ENCODE measurements around the gene NLRP7. TPM values are rescaled to one million over a fixed set of nuclear protein-coding genes. Genes with fewer than 3 reads are reported as not detected.
"Not testable (repeated sequence)": the region's sequence is repeated elsewhere in the genome, so short reads cannot be mapped to it uniquely, and the experiment has no call there.

The NLRP7 gene
- total and polyA plus RNA-seq, 3 donors from 2014 or later: 9.0 to 14.5 (median 11.7) TPM

DNA sequence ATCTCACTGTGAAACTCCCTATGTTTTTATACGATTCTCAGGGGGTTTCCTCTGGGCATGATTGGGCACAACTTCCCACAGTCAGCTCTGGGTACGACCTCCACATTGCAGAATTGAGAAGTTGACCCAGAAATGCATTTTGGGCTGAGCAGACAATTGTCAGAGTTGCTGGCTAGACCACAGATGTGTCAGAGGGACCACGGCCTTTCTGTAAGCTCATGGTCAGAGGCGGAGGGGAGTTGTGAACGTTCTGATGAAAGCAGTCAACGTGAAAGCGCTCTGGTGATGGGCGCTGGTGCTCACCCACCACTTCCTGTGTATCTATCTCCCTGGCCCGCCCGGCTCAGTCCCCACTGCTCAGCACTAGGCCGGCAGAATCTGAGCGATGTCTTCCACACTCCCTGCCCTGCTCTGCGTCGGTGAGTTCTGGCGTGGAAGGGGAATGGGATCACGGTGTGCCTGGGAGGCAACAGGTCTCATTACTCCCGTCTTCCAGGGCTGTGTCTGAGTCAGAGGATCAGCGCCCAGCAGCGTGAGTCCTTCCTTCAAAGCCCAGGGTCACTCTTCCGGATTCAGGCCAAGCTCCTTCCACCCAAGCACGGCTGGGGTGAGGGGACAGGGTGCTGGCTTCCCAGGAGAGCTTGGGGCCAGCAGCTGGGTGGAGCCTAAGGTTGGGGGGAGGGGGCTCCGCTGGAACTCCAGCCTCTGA, 41.4 kb downstream of the NLRP7 start, which contains the start of gene NCR1:
TSS of gene NCR1 (plus strand) at position 346 of the 709 bp plus-strand sequence. CDS start at position 386, 40 bp downstream.
- intact Hi-C loops (cut with DNase I; ENCODE audit: low total_unique reads): no loop called here
- no peak for DNase-seq
- Histone ChIP-seq H3K9me3 (no peaks in the 10 kb centered on the region), H3K4me3 (no peak within 1 kb of the TSS), H3K27me3 (no peaks in the 10 kb centered on the region), H3K4me1 (no peaks in the 10 kb centered on the region), H3K27ac (no peak within 1 kb of the TSS), H3K36me3 (ENCODE audit: low read depth, missing control alignments) (no peaks in the 10 kb centered on the region)
- 34 to 35% methylated on average over 19 to 22 of the region's 22 CpGs for WGBS, 2 donors
- TF ChIP-seq POLR2A (IDR thresholded peaks at IDR 0.05): no peak
- no peak for TF ChIP-seq CTCF (IDR thresholded peaks at IDR 0.05)

DNA sequence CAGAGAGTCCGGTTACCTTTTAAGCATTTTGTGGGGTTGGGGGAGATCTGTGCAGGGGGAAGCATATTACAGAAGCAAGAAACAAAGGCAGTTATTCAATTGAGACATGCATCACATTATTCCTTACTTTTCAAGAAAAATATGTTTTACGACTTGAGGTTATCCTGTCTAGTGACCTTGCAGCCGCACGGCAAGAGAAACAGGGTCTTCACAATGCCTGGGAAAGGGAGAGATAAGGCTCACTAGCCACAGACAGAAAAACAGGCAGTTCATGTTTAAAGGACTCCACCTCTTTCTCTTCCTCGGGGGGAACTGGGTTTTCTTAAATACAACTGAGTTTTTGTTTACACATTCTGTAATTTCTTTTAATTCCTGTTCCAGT, 41.9 kb downstream of the NLRP7 start:
- 35 to 38% methylated on average over 5 of the region's 5 CpGs for WGBS, 2 donors
- H3K27ac ChIP-seq: no peak overlapping the region
- H3K4me3 ChIP-seq: no peak overlapping the region
- no peaks in the 10 kb centered on the region for H3K27me3 ChIP-seq
- H3K36me3 ChIP-seq (ENCODE audit: low read depth, missing control alignments): no peaks in the 10 kb centered on the region
- H3K4me1 ChIP-seq: no peaks in the 10 kb centered on the region
- intact Hi-C loops (cut with DNase I; ENCODE audit: low total_unique reads): no loop called here
- TF ChIP-seq CTCF (IDR thresholded peaks at IDR 0.05): no peak
- no peak for TF ChIP-seq POLR2A (IDR thresholded peaks at IDR 0.05)
- no peaks in the 10 kb centered on the region for H3K9me3 ChIP-seq
- no peak for DNase-seq

DNA sequence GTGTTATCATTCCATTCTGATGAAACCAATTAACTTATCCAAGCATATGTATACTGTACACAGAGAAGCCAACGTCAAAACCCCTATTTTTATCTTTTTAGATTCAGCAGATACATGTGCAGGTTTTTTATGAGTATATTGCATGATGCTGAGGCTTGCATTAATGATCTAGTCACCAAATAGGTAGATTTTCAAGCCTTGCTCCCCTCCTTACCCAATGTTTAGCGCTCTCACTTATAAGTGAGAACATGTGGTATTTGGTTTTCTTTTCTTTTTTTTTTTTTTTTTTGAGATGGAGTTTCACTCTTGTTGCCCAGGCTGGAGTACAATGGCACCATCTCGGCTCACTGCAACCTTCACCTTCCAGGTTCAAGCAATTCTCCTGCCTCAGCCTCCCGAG, 43.1 kb downstream of the NLRP7 start:
- DNase-seq, H3K9me3 ChIP-seq, H3K4me1 ChIP-seq: not testable (repeated sequence)

DNA sequence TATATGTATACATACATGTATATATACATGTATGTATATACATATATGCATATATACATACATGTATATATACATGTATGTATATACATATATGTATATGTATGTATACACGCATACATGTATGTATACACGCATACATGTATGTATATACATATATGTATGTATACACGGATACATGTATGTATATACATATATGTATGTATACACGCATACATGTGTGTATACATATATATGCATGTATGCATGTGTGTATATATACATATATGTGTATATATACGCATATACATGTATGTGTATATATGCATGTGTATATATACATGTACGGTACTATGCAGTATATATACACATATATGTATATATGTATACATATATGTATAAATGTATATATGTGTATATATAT, 44.0 kb downstream of the NLRP7 start:
- intact Hi-C loops (cut with DNase I; ENCODE audit: low total_unique reads): no loop called here
- no peak for DNase-seq
- H3K36me3 ChIP-seq (ENCODE audit: low read depth, missing control alignments): no peaks in the 10 kb centered on the region
- no peaks in the 10 kb centered on the region for H3K27me3 ChIP-seq
- no peaks in the 10 kb centered on the region for H3K4me1 ChIP-seq
- no peak for TF ChIP-seq POLR2A (IDR thresholded peaks at IDR 0.05)
- TF ChIP-seq CTCF (IDR thresholded peaks at IDR 0.05): no peak
- H3K9me3 ChIP-seq: no peaks in the 10 kb centered on the region
- WGBS, 2 donors: 80 to 81% methylated on average over 6 of the region's 6 CpGs
- no peak overlapping the region for H3K27ac ChIP-seq
- H3K4me3 ChIP-seq: no peak overlapping the region

More for the DNA sequence above, 43.1 kb downstream of the NLRP7 start:
- WGBS, 2 donors: 78 to 83% methylated on average over 4 of the region's 4 CpGs
- intact Hi-C loops (cut with DNase I; ENCODE audit: low total_unique reads); H3K27ac ChIP-seq; H3K36me3 ChIP-seq (ENCODE audit: low read depth, missing control alignments); H3K27me3 ChIP-seq; H3K4me3 ChIP-seq: not testable (repeated sequence)

- no peaks in the 10 kb centered on the region for H3K9me3 ChIP-seq
- intact Hi-C loops (cut with DNase I; ENCODE audit: low total_unique reads): no loop called here
- H3K36me3 ChIP-seq (ENCODE audit: low read depth, missing control alignments): no peaks in the 10 kb centered on the region
- no peak overlapping the region for H3K27ac ChIP-seq
- H3K4me3 ChIP-seq: no peak overlapping the region
- H3K27me3 ChIP-seq: no peaks in the 10 kb centered on the region
- no peak for DNase-seq
- 74 to 79% methylated on average over 3 of the region's 3 CpGs for WGBS, 2 donors
- no peaks in the 10 kb centered on the region for H3K4me1 ChIP-seq
- TF ChIP-seq CTCF (IDR thresholded peaks at IDR 0.05): no peak
- no peak for TF ChIP-seq POLR2A (IDR thresholded peaks at IDR 0.05)
These were observed 45.3 kb downstream of the NLRP7 start for GRCh38 chr19:54902061-54902460.

DNA sequence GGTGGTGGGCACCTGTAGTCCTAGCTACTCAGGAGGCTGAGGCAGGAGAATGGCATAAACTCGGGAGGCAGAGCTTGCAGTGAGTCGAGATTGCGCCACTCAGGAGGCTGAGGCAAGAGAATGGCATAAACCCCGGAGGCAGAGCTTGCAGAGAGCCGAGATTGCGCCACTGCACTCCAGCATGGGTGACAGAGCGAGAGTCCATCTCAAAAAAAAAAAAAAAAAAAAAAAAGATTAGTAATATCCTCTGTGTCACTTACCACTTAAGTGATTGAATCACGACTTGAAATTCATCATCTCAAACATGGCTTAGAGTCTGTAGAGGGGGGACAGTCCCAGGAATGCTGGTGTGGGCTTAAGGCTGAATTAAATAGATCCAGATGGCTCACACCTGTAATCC, 46.2 kb downstream of the NLRP7 start:
- H3K27me3 ChIP-seq; DNase-seq; intact Hi-C loops (cut with DNase I; ENCODE audit: low total_unique reads); H3K4me3 ChIP-seq; H3K9me3 ChIP-seq; H3K36me3 ChIP-seq (ENCODE audit: low read depth, missing control alignments); H3K4me1 ChIP-seq; H3K27ac ChIP-seq: not testable (repeated sequence)
- WGBS, 2 donors: 82 to 84% methylated on average over 8 of the region's 8 CpGs

- H3K4me1 ChIP-seq; H3K27me3 ChIP-seq; H3K36me3 ChIP-seq (ENCODE audit: low read depth, missing control alignments); H3K27ac ChIP-seq; H3K4me3 ChIP-seq; H3K9me3 ChIP-seq; DNase-seq; intact Hi-C loops (cut with DNase I; ENCODE audit: low total_unique reads): not testable (repeated sequence)
- 79 to 84% methylated on average over 9 of the region's 9 CpGs for WGBS, 2 donors
These were observed 47.7 kb downstream of the NLRP7 start for GRCh38 chr19:54899646-54900045.

GRCh38 chr19:54898685-54899084, 48.6 kb downstream of the NLRP7 start:
- WGBS, 2 donors: 79 to 85% methylated on average over 7 of the region's 7 CpGs
- H3K4me3 ChIP-seq; H3K36me3 ChIP-seq (ENCODE audit: low read depth, missing control alignments); intact Hi-C loops (cut with DNase I; ENCODE audit: low total_unique reads); H3K27me3 ChIP-seq; DNase-seq; H3K4me1 ChIP-seq; H3K9me3 ChIP-seq; H3K27ac ChIP-seq: not testable (repeated sequence)

Measured in testis (tissue), 3 donors.